ENCODE measurements around the gene AFF3.

AFF3 gene

GRCh38 chr2:100039291-100039980, 103.0 kb downstream of the AFF3 start:
- DNase-seq = no peak

DNA sequence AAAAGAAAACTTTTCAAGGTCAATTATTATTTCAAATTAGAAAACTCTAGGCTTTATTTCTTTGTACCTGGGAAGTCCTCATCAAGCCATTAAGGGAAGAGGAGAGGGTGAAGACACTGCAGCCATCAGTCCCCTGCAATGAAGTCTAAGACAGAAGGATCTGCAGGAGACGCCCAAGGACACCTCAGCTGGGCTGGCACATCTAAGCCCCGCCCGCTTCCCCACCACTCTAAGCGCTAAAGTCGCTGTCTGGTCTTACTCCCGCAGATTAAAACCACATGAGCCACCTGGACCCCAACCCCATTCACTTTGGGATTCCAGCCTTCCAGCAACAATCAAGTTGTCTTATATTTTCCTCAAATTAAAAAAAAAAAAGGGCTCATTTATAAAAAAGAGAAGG, 104.4 kb downstream of the AFF3 start:
- DNase-seq = no peak

GRCh38 chr2:100036793-100037192, 105.6 kb downstream of the AFF3 start:
- no peak for DNase-seq

DNA sequence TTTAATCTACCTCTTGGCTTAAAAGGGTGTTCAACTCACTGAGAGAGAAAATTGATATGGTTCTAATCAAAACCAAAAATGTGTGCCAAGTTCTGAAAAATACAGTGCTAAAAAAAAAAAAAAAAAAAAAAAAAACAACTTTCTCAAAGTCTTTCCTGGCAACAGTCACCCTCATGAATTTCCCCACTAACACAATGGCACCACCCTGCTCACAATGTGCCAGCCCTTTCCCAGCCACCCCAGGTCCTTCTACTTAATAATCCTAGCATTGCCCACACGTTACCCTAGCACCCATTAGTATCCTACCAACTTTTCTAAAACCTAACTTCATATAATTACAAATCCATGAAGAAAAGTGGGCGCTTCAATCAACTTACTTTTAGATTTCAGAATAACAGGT, 106.4 kb downstream of the AFF3 start:
- no peak for DNase-seq

DNA sequence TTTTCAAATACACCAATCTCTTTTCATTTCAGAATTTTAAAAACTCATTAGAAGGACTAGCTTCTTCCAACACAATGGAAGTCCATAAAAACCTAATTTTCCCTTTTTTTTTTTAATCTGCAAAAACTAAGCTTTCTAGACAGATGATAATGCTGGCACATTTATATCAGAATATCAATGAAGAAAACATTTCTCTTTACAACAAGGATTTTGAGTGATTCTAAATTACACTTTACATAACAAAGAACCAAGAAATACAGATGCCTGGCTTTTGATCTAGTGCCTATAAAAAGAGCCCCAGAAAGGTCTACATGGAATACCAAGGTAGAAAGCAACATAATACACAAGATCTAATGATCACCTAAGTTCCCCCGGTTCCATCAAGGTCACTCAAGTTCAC, 108.0 kb downstream of the AFF3 start:
- no peak for DNase-seq

GRCh38 chr2:100033976-100034375, 108.4 kb downstream of the AFF3 start:
- no peak for DNase-seq

GRCh38 chr2:100031604-100032003, 110.8 kb downstream of the AFF3 start:
- no peak for DNase-seq

DNA sequence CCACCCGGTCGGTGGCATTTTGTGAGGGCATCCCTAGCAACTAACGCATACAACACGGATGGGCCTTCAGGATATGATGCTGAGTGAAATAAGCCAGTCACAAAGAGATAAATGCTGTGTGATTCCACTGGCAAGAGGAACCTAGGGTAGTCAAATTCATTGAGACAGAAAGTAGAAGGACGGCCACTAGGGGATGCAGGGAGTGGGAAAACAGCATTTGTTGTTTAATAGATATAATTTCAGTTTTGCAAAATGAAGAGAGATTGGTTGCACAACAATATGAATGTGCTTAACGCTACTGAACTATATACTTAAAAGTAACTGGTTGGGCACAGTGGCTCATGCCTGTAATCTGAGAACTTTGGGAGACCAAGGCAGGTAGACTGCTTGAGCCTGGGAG, 112.9 kb downstream of the AFF3 start:
- DNase-seq = no peak

- DNase-seq = no peak
These were observed 120.5 kb downstream of the AFF3 start for GRCh38 chr2:100021791-100022340.

GRCh38 chr2:100019499-100019898, 122.9 kb downstream of the AFF3 start:
- no peak for DNase-seq

DNA sequence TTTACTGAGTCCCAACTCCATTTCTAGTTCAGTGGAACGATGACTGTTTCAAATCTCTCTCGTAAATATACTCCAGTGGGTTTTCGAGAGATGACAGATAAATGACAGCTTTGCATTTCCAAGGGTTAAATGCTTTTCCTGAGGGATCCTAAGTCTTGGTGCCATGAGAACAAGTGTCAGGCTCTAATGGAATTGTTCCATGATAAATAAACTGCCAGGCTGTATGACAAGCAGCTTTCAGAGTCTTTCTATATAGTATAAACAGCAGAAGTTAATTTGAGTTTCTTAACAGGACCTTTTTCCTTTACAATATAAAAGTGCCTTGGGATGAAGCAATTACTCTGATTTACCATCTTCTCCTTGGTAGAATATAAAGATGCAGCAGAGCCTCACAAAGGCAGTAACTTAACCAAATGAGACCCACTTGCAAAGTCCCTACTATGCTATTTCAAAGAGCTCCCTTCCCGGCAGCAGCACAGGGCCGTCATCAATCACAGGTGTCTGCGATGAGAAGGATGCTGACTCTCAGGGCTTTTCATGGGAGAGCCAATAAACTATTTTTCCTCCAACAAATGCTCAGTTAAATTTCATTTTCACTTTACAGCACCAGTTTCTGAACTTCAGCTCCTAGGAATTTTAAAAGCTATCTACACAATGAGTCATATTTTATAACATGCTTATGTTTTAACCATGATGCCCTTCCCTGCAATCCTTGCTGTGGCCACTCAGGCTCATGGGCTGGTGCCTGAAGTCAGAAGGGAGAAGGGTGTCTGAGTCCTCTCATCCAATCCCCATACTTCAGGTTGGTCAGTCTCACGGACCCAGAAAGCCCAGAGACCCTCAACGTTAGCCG, 123.8 kb downstream of the AFF3 start:
- DNase-seq = no peak

DNA sequence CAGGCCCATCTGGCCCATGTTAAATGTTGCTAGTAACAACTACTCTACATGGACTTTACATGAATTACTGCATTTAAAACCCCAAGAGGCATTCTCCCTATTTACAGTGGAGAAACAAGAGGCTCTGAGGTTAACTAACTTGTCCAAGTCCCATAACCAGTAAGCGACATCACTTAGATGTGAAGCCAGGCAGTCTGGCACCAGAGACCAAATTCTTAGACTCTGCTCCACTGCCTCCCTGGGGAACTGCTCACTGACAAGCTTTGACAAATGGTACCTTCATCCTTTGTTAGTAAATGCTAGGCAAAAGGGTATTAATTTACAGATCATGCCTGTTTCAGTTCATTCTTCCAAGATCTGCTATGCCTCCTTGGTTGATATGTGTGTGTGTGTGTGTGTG, 124.8 kb downstream of the AFF3 start:
- no peak for DNase-seq

- no peak for DNase-seq
These were observed 125.6 kb downstream of the AFF3 start for GRCh38 chr2:100016756-100017155.

DNA sequence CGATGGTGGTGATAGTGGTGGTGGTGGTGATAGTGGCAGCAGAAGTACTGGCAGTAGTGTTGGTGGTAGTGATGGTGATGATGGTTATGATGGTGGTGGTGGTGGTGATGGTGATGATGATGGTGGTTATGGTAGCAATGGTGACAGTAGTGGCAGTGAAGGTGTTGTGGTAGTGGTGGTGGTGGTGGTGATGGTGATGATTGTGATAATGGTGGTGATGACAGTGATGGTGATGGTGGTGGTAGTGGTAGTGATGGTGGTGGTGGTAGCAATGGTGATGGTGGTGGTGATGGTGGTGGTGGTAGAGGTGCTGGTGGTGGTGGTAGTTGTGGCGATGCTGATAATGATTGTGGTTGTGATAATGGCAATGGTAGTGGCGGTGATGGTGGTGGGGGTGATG, 126.5 kb downstream of the AFF3 start:
- no peak for DNase-seq

- DNase-seq = no peak
These were observed 128.3 kb downstream of the AFF3 start for GRCh38 chr2:100013892-100014677.

- no peak for DNase-seq
These were observed 129.8 kb downstream of the AFF3 start for GRCh38 chr2:100012561-100012960.

- no peak for DNase-seq
These were observed 131.1 kb downstream of the AFF3 start for GRCh38 chr2:100011272-100011731.

- DNase-seq = no peak
These were observed 131.8 kb downstream of the AFF3 start for GRCh38 chr2:100010606-100011005.

DNA sequence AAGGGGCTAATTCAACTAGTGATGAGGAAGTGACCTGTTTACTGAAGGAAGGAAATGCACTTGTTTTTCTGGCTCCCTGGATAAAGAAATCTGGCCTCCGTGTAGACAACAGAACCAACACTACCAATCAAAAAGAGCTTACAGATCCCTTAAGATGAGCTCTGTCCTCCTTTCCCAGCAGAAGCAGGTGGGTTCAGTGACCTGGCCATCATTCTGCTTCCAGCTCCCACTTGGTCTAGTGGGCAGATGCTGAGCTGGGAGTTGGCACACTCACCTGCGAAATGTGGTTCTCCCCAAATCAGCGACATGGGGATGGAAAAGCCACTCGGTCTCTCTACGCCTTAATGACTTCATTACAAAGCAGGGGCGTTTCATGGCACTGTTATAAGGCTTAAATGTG, 132.6 kb downstream of the AFF3 start:
- DNase-seq = no peak

DNA sequence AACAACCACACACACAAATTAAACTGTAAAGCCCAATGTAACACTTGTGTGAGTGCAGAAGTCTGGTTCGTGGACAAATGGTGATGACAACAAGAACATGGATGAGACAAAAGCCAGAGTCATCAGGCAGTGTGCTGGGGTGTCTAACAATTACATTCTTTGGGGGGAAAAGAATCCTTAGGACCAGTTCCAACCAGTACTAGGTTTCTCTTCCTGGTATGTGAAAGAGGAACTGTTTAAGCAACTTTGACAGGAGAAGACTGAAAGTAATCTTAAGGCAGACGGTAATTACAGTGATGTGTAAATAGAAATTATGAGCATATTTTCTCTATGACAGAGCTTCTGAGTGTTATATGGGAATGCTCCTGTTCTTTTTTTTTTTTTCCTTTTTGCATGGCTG, 133.4 kb downstream of the AFF3 start:
- no peak for DNase-seq

DNA sequence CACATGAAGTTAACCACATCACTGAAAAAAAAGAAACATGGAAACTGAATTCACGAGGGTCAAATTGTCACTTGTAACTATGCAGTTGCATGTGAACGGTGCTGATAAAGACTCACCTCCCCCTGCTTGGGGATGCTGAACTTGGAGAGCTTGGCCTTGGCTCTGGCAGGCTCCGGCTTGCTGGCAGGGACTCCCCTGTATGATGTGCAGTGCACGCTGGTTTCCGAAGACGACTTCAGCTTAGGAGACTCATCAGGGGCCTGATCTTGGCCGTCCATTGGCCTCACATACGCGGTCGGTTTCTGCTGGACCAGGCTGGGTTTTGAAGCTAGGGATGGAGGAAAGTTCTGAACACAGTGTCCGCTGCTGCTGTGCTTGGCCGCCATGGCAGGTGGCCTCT, 135.9 kb downstream of the AFF3 start:
- no peak for DNase-seq

- no peak for DNase-seq
These were observed 137.4 kb downstream of the AFF3 start for GRCh38 chr2:100004959-100005387.

DNA sequence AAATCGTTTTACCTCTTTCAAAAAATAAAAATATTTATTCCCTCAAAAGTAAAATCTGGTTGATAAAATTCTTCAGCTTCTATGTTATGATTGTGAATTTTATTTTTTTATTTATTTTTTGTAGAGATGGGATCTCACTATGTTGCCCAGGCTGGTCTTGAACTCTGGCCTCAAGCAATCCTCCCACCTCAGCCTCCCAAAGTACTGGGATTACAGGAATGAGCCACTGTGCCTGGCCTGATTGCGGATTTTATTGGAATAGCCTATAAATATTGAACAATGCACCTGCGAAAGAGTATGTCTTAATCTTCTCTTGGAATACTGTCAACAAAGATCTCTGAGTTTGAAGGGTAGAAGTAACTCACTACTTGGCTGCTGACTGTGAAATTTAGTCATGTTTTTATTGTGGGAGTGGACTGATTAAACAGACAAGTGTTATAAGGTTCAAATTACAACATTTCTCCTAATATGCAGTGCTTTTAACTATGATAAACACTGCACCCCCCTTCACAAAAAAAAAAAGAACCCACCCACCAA, 138.0 kb downstream of the AFF3 start:
- no peak for DNase-seq
